Astrocyte (in vitro differentiated cells and primary cell): ENCODE measurements around the gene TOMM40L. TPM values are rescaled to one million over a fixed set of nuclear protein-coding genes. Genes with fewer than 3 reads are reported as not detected.

Experiments used
- DNase-seq: peaks from one replicate; pipeline ENCODE4 v3.0.0-alpha.2; 2010; ENCODE audit warnings: low read depth
- FAIRE-seq: peaks from 2 replicates; lab custom pipeline; 2011; peaks lifted over from hg19 to GRCh38; lab: Jason Lieb, UNC
- H2AFZ ChIP-seq: 2 replicates; pipeline ENCODE4 v1.6.0; 2012; ENCODE audit warnings: low read depth, low read length, inconsistent platforms
- H3K27ac ChIP-seq: 2 replicates; pipeline ENCODE4 v1.5.1; 2011; ENCODE audit warnings: low read depth, low read length, inconsistent platforms
- H3K27me3 ChIP-seq: 2 replicates; pipeline ENCODE4 v1.6.0; 2011; ENCODE audit warnings: low read length, inconsistent platforms; ENCODE audit not compliant: insufficient read depth
- H3K36me3 ChIP-seq: 2 replicates; pipeline ENCODE4 v1.5.1; 2011; ENCODE audit warnings: low read length, inconsistent platforms; ENCODE audit not compliant: insufficient read depth
- H3K4me1 ChIP-seq: 2 replicates; pipeline ENCODE4 v1.5.1; 2011; ENCODE audit warnings: low read length, inconsistent platforms; ENCODE audit not compliant: insufficient read depth
- H3K4me2 ChIP-seq: 2 replicates; pipeline ENCODE4 v1.6.0; 2012; ENCODE audit warnings: low read length, inconsistent platforms
- H3K4me3 ChIP-seq: 2 replicates; pipeline ENCODE4 v1.5.1; 2011; ENCODE audit warnings: low read depth, mild to moderate bottlenecking, low read length, inconsistent platforms; ENCODE audit not compliant: insufficient read depth
- H3K79me2 ChIP-seq: 2 replicates; pipeline ENCODE4 v1.6.0; 2012; ENCODE audit warnings: mild to moderate bottlenecking, low read length, inconsistent platforms; ENCODE audit not compliant: insufficient read depth
- H3K9ac ChIP-seq: 2 replicates; pipeline ENCODE4 v1.6.0; 2012; ENCODE audit warnings: mild to moderate bottlenecking, low read length, inconsistent platforms
- H3K9me3 ChIP-seq: 2 replicates; pipeline ENCODE4 v1.5.1; 2012; ENCODE audit warnings: low read depth, mild to moderate bottlenecking, low read length, inconsistent platforms; ENCODE audit not compliant: insufficient read depth
- H4K20me1 ChIP-seq: 2 replicates; pipeline ENCODE4 v1.6.0; 2012; ENCODE audit warnings: low read length, inconsistent platforms; ENCODE audit not compliant: insufficient read depth
- H3K27ac Mint-ChIP-seq: one replicate; pipeline ENCODE4 v1.8.0; 2021; ENCODE audit warnings: mild to moderate bottlenecking, mixed read lengths; ENCODE audit not compliant: unreplicated experiment
- H3K27me3 Mint-ChIP-seq: one replicate; pipeline ENCODE4 v1.8.0; 2021; ENCODE audit warnings: low read depth, mixed read lengths; ENCODE audit not compliant: unreplicated experiment
- H3K36me3 Mint-ChIP-seq: one replicate; pipeline ENCODE4 v1.8.0; 2021; ENCODE audit warnings: low read depth, mixed read lengths; ENCODE audit not compliant: unreplicated experiment
- H3K4me1 Mint-ChIP-seq: one replicate; pipeline ENCODE4 v1.8.0; 2021; ENCODE audit warnings: low read depth, mixed read lengths; ENCODE audit not compliant: unreplicated experiment
- H3K4me3 Mint-ChIP-seq: one replicate; pipeline ENCODE4 v1.8.0; 2021; ENCODE audit warnings: mild to moderate bottlenecking, moderate library complexity, mixed read lengths; ENCODE audit not compliant: unreplicated experiment
- H3K9me3 Mint-ChIP-seq: one replicate; pipeline ENCODE4 v1.8.0; 2021; ENCODE audit warnings: mild to moderate bottlenecking, mixed read lengths; ENCODE audit not compliant: unreplicated experiment
- CTCF ChIP-seq: IDR thresholded peaks from 2 replicates; pipeline ENCODE4 v1.5.1; 2011; ENCODE audit warnings: low read depth, mild to moderate bottlenecking, inconsistent platforms, low read length, moderate library complexity; ENCODE audit not compliant: insufficient read depth
- EZH2 ChIP-seq: IDR thresholded peaks from 2 replicates; pipeline ENCODE4 v1.6.1; 2012; ENCODE audit warnings: mild to moderate bottlenecking, low read length, inconsistent platforms; ENCODE audit not compliant: insufficient read depth
- total RNA-seq: library from RNA; stranded (reverse); gene quantifications from 2 replicates; pipeline ENCODE4 v1.2.1, GENCODE V29; 2021

Gene TOMM40L
- total RNA-seq, 1 donor from 2014 or later, result 12.0 TPM

DNA sequence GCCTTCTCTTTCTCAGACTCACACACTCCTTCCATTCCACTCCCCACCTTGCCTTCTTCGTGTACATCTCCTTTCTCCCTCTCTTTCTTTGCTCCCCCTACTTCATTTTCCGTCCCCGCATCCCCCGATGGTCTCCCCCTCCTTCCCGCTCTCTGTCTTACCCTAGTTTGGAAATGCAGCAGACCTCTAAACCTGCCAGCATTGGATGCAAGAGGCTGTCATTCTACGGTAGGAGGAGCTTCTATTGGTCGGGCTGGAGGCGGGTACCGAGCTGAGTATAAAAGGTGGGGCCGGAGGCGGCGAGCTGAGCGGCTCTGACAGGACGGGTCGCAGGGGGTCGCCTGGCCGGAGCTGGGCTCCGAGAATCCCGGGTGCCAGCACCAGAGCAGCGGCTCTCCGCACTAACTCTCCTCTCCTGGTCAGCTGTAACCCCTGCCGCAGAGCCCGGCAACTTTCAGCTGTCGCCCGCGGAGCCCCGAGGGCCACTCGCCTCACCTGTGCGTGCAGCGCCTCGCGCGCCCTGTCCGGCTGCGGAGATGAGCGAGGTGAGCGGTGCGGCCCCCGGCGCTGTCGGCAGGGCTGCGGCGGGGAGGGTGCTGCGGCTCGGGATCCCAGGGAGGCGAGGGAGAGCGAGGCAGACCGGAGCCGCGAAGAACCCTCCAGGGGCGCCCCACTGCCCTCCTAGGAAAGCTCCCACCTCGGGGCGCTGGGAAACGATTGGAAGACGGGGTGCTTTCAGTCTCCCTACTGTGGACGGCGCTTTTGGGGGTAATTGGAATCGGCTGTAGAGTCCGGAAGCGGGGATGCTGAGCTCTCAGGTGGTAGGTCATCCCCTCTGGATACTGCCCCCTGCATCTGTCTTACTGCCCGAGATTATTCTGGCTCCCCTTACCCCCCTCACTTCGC lies 32.8 kb downstream of the TOMM40L start, which contains the start of gene PCP4L1:
Gene PCP4L1 (plus strand): TSS at position 307 of the 906 bp plus-strand sequence. CDS start 230 bp downstream, at position 537.
- DNase-seq, result peak; percentile 44
- Histone ChIP-seq H3K9ac (no peak within 1 kb of the TSS), H4K20me1 (no peaks in the 10 kb centered on the region), H3K79me2 (no peaks in the 10 kb centered on the region), H3K36me3 (no peaks in the 10 kb centered on the region), H3K9me3 (peaks cover 8% of the 10 kb centered on the region), H3K27ac (no peak within 1 kb of the TSS), H2AFZ (peak within 1 kb of the TSS; percentile 84), H3K4me2 (peak within 1 kb of the TSS; percentile 84), H3K4me1 (peaks cover 6% of the 10 kb centered on the region), H3K27me3 (peaks cover 40% of the 10 kb centered on the region), H3K4me3 (peak within 1 kb of the TSS; percentile 51)
- H3K9me3 Mint-ChIP-seq, result peaks cover 18% of the 10 kb centered on the region
- peak within 1 kb of the TSS; percentile 58 for H3K27ac Mint-ChIP-seq
- H3K27me3 Mint-ChIP-seq, result peaks cover 49% of the 10 kb centered on the region
- H3K36me3 Mint-ChIP-seq, result peaks cover 3% of the 10 kb centered on the region
- peak; percentile 91 for TF ChIP-seq EZH2
- no peak for TF ChIP-seq CTCF
- H3K4me3 Mint-ChIP-seq, result peak within 1 kb of the TSS; percentile 54
- no peaks in the 10 kb centered on the region for H3K4me1 Mint-ChIP-seq
- FAIRE-seq, result no peak

DNA sequence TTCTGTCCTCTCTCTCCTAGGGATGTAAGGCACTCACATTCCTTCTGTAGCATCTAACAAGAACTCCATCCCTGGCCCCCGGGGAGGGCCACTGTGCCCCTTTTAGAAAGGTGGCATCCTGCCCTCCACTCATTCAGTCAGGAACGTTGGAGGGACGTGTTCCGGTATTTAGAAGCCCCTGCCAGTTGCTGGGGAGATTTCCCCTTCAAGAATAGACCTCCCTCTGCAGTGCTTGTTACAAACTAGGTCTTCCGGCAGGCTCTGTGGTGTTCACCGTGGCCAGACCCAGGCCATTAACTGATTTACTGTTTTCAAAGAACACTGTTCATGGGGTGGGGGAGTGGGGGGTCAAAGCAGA lies 33.5 kb downstream of the TOMM40L start:
- Histone ChIP-seq H3K27ac (no peak overlapping the region), H3K36me3 (no peaks in the 10 kb centered on the region), H4K20me1 (no peaks in the 10 kb centered on the region), H3K9ac (no peak overlapping the region), H3K79me2 (no peaks in the 10 kb centered on the region), H2AFZ (no peak overlapping the region), H3K4me2 (peak overlapping the region; percentile 84), H3K27me3 (peaks cover 40% of the 10 kb centered on the region), H3K9me3 (peaks cover 8% of the 10 kb centered on the region), H3K4me3 (no peak overlapping the region), H3K4me1 (peaks cover 6% of the 10 kb centered on the region)
- Mint-ChIP-seq H3K36me3 (peaks cover 3% of the 10 kb centered on the region), H3K9me3 (peaks cover 18% of the 10 kb centered on the region), H3K27ac (peak overlapping the region; percentile 58), H3K27me3 (peaks cover 49% of the 10 kb centered on the region), H3K4me1 (no peaks in the 10 kb centered on the region), H3K4me3 (peak overlapping the region; percentile 54)
- DNase-seq (no peak), FAIRE-seq (no peak)
- TF ChIP-seq EZH2, result no peak
- no peak for TF ChIP-seq CTCF
